ENCODE results near the gene FGF14. TPM values are rescaled to one million over a fixed set of nuclear protein-coding genes. Genes with fewer than 3 reads are reported as not detected.

The FGF14 gene
- polyA plus RNA-seq, 1 donor (not counting 4 experiments of a cell fraction or from before 2014, with no cell fraction given): 0.09 TPM

- Histone ChIP-seq H4K20me1 (ENCODE audit: control insufficient read depth, extremely low read depth, insufficient read depth, low read length) (no peaks in the 10 kb centered on the region), H3K4me3 (ENCODE audit: control insufficient read depth in 2 of 3, extremely low read depth in 1 of 3, insufficient read depth in 2 of 3, low read depth in 1 of 3, low read length in 3 of 3) (no peak overlapping the region), H3K9ac (ENCODE audit: control insufficient read depth, extremely low read depth, insufficient read depth, low read length) (no peak overlapping the region), H3K4me2 (ENCODE audit: control insufficient read depth, extremely low read depth, insufficient read depth, low read depth, low read length) (no peak overlapping the region), H3K27ac (ENCODE audit: control insufficient read depth, insufficient read depth, low read length) (no peak overlapping the region), H3K9me1 (ENCODE audit: control insufficient read depth, extremely low read depth, insufficient read depth, low read length) (no peaks in the 10 kb centered on the region), H2AFZ (ENCODE audit: control insufficient read depth, low read length) (no peak overlapping the region), H3K27me3 (ENCODE audit: control insufficient read depth, extremely low read depth, insufficient read depth, low read length) (no peaks in the 10 kb centered on the region), H3K36me3 (ENCODE audit: control insufficient read depth in 2 of 2, extremely low read depth in 1 of 2, insufficient read depth in 2 of 2, low read length in 2 of 2) (no peaks in the 10 kb centered on the region), H3K9me3 (ENCODE audit: control insufficient read depth, low read depth, low read length) (no peaks in the 10 kb centered on the region), H3K4me1 (ENCODE audit: control insufficient read depth, extremely low read depth, insufficient read depth, low read length) (no peaks in the 10 kb centered on the region), H3K79me2 (ENCODE audit: control insufficient read depth, insufficient read depth, low read length) (no peaks in the 10 kb centered on the region)
- TF ChIP-seq EZH2 (IDR thresholded peaks at IDR 0.05; ENCODE audit: low read length): no peak
- TF ChIP-seq CTCF (optimal IDR thresholded peaks at IDR 0.05 in 1 of 3, IDR thresholded peaks at IDR 0.05 in 1 of 3, conservative IDR thresholded peaks at IDR 0.05 in 1 of 3; ENCODE audit: extremely low read depth in 1 of 3, insufficient read depth in 2 of 3, low read length in 3 of 3): no peak
- DNase-seq (ENCODE audit: low read depth, low spot score): no peak
- dilution Hi-C loops (cut with MboI; ENCODE audit: extremely low pct_ligation_motif_present, low sequenced_read_pairs): no loop called here
- no peak for FAIRE-seq
Observed at GRCh38 chr13:102325321-102325720, 76.5 kb downstream of the FGF14 start.

GRCh38 chr13:102323505-102323904 is 78.3 kb downstream of the FGF14 start:
- H3K9me3 ChIP-seq (ENCODE audit: control insufficient read depth, low read depth, low read length): no peaks in the 10 kb centered on the region
- no peak overlapping the region for H3K4me3 ChIP-seq (ENCODE audit: control insufficient read depth in 2 of 3, extremely low read depth in 1 of 3, insufficient read depth in 2 of 3, low read depth in 1 of 3, low read length in 3 of 3)
- no peak overlapping the region for H3K4me2 ChIP-seq (ENCODE audit: control insufficient read depth, extremely low read depth, insufficient read depth, low read depth, low read length)
- DNase-seq (ENCODE audit: low read depth, low spot score) (no peak), FAIRE-seq (no peak)
- TF ChIP-seq CTCF (optimal IDR thresholded peaks at IDR 0.05 in 1 of 3, IDR thresholded peaks at IDR 0.05 in 1 of 3, conservative IDR thresholded peaks at IDR 0.05 in 1 of 3; ENCODE audit: extremely low read depth in 1 of 3, insufficient read depth in 2 of 3, low read length in 3 of 3): no peak
- no peak for TF ChIP-seq EZH2 (IDR thresholded peaks at IDR 0.05; ENCODE audit: low read length)
- no peak overlapping the region for H3K9ac ChIP-seq (ENCODE audit: control insufficient read depth, extremely low read depth, insufficient read depth, low read length)
- H3K9me1 ChIP-seq (ENCODE audit: control insufficient read depth, extremely low read depth, insufficient read depth, low read length): no peaks in the 10 kb centered on the region
- H3K36me3 ChIP-seq (ENCODE audit: control insufficient read depth in 2 of 2, extremely low read depth in 1 of 2, insufficient read depth in 2 of 2, low read length in 2 of 2): no peaks in the 10 kb centered on the region
- no peak overlapping the region for H2AFZ ChIP-seq (ENCODE audit: control insufficient read depth, low read length)
- H3K27me3 ChIP-seq (ENCODE audit: control insufficient read depth, extremely low read depth, insufficient read depth, low read length): no peaks in the 10 kb centered on the region
- H3K27ac ChIP-seq (ENCODE audit: control insufficient read depth, insufficient read depth, low read length): no peak overlapping the region
- no peaks in the 10 kb centered on the region for H3K79me2 ChIP-seq (ENCODE audit: control insufficient read depth, insufficient read depth, low read length)
- no peaks in the 10 kb centered on the region for H4K20me1 ChIP-seq (ENCODE audit: control insufficient read depth, extremely low read depth, insufficient read depth, low read length)
- dilution Hi-C loops (cut with MboI; ENCODE audit: extremely low pct_ligation_motif_present, low sequenced_read_pairs): no loop called here
- H3K4me1 ChIP-seq (ENCODE audit: control insufficient read depth, extremely low read depth, insufficient read depth, low read length): no peaks in the 10 kb centered on the region

Data from keratinocyte (primary cell).